Activated T-cell treated with anti-CD3 and anti-CD28 coated beads for 48 hours (primary cell): ENCODE data around the gene NBEAL1.
"Not testable (repeated sequence)": the region's sequence is repeated elsewhere in the genome, so short reads cannot be mapped to it uniquely, and the experiment has no call there.

Experiments
- DNase-seq: peaks from one replicate; pipeline ENCODE4 v3.0.0-alpha.2; 2020; ENCODE audit warnings: low read depth

NBEAL1 gene

DNA sequence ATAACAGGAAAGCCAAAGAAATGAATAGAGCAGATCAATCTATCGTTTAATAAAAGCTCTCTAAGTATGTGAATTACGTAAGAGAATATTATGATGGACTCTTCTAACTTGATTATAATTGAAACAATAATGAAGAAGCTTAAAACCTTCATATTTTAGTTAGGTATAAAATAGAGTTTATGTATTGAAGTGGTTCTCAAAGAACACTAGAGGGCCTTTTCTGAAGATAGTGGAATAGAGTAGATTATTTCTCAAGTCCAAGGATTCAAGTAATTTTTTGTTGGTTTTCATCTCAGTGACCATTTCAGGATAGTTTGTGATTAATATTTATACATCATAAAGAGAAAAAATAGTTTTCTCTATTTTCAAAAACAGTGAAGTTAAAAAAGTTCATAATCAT is 97.7 kb downstream of the NBEAL1 start:
- DNase-seq, result no peak

DNA sequence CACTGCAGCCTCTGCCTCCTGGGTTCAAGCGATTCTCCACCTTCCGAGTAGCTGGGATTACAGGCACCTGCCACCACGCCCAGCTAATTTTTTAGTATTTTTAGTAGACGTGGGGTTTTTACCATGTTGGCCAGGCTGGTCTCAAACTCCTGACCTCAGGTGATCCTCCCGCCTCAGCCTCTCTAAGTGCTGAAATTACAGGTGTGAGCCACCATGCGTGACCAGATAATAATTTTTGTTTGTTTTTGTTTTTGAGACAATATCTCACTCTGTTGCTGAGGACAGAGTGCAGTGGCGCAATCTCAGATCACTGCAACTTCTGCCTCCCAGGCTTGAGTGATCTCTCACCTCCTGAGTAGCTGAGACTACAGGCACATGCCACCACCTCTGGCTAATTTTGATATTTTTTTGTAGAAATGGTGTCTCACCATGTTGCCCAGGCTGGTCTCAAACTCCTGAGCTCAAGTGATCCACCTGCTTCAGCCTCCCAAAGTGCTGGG is 100.6 kb downstream of the NBEAL1 start:
- not testable (repeated sequence) for DNase-seq

DNA sequence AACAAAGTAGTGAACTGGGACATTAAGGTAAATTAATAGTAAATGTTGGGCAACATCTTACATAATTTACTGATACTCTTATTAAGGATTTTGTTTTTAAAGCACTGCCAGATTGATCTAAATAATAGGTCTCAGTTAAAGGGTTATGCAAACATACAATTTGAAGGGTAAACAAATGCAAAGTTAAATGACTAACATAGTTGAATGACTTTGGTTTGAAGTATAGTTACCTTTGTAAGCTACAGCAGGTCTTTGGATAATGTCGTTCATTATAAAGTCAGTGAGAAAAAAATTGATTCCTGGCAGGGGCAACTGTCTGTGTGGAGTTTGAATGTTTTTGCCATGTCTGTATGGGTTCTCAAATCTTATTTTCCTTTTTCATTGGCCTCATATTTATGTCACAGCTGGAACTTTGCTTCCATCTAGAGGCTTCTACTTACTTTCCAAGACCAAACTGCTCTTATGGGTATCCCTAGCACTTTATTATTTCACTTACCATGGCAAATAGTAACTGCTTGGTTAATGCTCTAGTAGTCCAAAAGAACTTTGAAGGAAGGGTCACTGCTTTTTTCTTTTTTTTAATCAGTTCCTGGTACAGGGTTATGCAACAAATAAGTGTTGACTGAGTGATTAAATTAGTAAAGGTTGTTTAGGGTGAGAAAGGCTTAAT is 107.8 kb downstream of the NBEAL1 start:
- DNase-seq, result no peak

DNA sequence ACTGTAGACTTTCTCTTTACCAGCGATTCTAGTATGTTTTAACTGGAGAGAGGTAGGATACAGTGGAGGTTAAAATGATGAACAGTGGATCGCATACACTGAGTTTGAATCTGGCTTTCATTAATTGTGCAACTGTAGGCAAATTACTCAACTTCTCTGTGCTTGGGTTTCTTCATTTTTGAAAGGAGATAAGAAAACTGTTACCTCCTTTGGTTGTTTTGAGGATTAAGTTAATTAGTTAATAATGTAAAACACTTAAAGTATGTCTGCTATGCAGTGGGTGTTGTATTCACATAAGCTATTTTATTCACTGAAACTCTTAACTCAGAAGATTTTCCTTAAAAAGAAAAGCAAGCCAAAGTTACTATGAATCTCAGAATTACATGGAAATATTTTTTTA is 112.3 kb downstream of the NBEAL1 start:
- no peak for DNase-seq

DNA sequence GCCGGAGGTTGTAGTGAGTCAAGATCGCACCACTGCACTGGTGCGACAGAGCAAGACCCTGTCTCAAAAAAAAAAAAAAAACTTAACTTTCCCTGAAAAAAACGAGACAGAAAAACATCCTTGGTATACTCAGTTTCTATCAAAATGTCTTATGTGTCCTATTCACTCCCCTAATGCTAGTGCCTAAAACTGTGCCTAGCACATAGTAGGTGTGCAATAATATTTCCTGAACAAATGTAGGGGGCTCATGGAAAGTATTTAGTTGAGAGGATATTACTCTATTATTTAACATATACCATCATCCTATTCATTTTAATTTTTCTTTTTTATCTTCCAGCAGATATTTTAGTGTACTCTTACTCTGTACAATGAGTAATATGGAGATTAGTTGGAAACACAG is 120.4 kb downstream of the NBEAL1 start:
- DNase-seq, result no peak

DNA sequence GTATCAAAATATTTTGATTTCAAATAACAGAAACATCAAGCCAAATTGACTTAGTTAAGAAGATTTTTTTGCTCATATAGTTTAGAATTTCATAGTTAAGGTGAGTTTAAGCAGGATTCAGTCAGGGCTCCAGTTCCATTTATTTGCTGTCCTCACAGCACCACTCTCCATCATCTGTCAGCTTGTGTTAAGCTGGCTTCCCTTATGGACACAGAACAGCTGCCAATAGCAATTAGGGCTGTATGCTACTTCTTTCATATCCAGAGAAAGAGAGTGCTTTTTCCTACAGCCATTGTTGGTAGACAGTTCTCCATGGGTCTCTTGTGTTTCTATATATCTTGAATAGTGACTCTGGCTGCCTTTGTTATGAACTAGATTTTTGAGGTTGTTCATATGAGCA is 128.7 kb downstream of the NBEAL1 start:
- no peak for DNase-seq

DNA sequence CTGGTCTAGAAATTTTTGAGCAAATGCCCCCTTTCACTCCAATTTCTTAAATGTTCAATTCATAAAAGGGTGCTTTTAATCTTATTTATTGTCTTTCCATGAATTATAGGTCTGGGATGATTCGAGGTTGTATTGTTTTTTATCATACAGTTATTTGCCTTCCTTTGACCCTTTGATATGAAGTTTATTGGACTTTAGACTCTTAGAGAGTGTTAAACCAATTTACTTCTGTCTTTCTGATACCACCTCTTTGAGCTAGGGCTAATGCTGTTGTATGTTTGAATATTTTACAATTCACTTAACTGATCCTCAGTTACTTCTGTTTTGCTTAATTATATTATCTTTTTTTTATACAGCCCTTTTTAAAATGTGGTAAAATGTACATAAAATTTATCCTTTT is 134.5 kb downstream of the NBEAL1 start:
- no peak for DNase-seq

DNA sequence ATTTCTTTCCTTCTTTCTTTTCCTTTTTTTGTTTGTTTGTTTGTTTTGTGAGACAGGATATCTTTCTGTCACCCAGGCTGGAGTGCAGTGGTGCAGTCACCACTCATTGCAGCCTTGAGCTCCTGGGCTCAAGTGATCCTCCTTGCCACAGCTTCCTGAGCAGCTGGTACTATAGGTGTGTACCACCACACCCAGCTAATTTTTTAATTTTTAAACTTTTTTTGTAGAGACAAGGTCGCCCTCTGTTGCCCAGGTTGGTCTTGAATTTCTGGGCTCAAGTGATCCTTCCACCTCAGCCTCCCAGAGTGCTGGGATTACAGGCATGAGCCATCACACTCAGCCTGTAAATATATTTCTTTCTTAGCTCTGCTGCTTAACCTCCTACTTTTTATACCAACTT is 140.7 kb downstream of the NBEAL1 start:
- no peak for DNase-seq

DNA sequence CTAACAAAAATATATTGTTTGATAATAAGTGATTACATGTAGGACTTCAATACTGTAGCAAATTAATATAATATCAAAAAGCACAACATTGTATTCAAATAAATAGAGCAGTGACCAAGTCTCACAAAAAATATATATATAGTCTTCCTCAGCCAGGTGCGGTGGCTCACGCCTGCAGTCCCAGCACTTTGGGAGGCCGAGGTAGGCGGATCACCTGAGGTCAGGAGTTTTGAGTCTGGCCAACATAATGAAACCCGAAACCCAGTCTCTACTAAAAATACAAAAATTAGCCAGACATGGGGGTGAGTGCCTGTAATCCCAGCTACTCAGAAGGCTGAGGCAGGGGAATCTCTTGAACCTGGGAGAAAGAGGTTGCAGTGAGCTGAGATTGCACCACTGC is 148.0 kb downstream of the NBEAL1 start:
- not testable (repeated sequence) for DNase-seq

DNA sequence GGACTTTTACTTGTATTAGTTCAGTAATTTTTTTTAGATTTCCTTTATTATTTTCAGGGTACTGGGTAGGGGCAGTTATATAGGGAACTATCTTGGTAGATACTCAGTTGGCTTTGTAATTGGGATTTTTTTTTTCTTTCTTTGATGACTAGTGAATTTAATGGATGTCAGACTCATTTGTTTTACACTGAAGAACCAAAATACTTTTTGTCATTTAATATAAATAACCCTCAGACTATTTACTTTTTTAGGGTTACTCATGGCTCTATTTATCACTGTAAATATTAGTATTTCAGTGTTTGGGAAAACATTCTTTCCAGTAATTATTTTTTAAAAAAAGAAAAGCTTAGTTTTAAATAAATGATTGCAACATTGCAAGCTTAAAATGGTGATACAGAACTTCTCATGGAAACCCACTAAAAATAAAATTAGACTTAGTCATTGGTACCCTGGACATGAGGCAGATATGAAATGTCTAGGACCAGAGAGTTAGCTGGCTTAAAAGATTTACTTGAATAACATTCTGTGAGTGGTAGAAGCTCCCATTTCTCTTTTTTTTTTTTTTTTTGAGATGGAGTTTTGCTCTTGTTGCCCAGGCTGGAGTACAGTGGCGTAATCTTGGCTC is 149.7 kb downstream of the NBEAL1 start:
- no peak for DNase-seq

DNA sequence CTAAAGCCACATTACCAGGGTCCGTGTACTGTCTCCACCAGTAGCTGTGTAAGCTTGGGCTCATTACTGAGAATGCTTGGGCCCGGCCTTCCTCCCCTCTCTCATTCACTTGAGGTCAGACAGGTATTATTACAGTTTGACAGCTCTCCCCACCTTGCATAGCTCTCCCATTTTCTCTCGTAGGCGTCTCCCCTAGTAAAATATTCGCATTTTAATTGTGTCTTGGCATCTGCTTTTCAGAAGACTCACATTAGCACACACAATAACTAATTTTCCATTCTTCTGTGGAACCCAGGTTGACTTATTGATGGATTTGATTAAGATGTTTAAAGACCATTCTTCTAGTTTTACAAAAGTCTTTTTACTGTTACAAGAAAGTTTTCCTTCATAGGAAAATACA is 153.1 kb downstream of the NBEAL1 start:
- DNase-seq, result no peak

DNA sequence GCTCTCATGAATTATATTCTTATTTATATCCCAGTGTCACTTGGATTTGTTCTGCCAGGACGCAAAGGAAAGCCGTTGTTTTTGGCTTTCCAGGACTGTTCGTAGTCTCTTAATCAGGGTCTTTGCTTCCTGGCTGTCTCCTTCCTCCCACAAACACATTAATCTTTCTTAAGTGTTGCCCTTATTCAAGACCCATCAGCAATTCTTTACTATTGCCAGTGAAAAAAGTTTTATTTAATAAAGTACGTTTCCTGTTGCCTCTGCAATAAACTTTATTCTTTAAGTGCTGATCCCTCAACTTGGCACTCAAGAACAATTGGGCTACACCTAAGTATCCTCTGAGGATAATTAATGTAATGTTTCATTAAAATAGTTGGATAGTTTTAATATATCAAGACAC is 155.8 kb downstream of the NBEAL1 start:
- DNase-seq, result no peak

DNA sequence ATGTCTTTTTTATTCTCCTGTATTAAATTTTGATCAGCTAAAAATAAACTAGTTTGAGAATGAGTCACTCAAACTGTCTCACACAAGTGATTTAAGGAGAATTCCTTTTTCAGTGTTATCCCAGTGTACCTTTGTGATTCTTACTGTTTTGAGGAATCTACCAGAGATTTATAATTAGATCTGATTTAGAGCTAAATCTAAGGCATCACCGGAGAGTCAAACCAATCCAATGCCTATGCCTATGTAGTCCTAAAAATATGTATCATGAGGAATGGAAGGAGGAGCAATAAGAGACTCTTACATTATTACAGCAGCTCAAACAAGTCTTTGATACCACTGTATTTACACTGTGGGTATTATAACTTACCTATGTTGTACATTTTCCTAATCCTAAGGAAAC is 160.7 kb downstream of the NBEAL1 start:
- no peak for DNase-seq

DNA sequence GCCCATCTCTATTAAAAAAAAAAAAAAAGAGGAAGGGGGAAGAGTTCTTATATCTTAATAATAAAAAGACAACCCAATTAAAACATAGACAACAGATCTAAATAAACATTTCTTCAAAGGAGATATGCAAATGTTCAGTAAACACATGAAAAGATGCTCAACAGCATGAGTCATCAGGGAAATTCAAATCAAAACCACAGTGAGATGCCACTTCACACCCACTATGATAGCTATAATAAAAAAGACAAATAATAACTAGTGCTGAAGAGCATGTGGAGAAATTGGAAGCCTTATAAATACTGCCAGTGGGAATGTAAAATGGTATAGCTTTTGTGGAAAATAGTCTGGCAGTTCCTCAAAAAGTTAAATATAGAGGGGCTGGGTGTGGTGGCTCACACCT is 162.7 kb downstream of the NBEAL1 start:
- no peak for DNase-seq

DNA sequence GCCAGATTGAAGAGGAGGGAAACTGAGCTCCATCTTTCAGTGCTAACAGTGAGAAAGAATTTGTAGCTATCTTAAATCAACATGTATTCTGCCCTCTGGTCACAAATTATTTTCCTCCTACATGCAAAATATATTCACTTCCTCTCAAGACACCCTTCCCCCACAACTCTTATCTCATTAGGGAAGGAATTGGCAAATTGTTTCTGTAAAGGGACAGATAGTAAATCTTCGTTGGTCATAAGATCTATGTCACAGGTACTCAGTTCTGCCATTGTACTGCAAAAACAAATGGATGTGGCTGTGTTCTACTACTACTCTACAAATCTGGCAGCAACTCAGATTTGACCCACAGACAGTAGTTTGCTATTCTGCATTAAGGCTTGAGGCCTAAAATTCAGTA is 171.2 kb downstream of the NBEAL1 start:
- DNase-seq, result no peak

DNA sequence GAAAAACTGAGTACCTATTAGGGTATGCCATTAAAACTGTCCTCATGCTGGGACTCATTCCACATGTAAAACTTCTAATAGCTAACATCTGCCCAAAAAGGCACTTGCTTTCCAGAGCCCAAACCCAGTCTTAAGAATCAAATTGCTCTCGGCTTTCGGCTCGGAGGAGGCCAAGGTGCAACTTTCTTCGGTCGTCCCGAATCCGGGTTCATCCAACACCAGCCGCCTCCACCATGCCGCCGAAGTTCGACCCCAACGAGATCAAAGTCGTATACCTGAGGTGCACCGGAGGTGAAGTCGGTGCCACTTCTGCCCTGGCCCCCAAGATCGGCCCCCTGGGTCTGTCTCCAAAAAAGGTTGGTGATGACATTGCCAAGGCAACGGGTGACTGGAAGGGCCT is 175.9 kb downstream of the NBEAL1 start:
- DNase-seq, result not testable (repeated sequence)

DNA sequence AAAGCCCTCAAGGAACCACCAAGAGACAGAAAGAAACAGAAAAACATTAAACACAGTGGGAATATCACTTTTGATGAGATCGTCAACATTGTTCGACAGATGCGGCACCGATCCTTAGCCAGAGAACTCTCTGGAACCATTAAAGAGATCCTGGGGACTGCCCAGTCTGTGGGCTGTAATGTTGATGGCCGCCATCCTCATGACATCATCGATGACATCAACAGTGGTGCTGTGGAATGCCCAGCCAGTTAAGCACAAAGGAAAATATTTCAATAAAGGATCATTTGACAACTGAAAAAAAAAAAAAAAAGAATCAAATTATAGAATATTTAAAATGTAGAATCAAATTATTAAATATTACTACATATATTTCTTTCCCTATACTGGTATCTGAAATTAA is 176.4 kb downstream of the NBEAL1 start:
- not testable (repeated sequence) for DNase-seq

DNA sequence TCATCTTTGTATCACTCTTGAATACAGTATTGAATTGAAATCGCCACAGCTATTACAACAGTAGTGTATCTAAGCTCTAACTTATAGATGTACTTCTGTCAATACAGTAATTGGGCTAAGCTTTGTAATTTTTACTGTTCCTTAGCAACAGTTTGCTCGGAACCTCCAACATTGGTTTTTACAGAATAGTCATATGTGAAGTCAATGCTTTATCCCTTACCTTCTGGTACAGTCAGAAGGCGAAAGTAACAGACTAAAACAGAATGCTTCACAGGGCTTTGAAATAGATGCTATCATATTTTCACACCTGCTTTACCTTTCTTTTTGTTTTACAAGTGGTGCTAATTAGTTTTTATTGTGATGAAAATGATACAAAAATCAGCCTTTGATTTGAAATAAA is 177.3 kb downstream of the NBEAL1 start:
- no peak for DNase-seq

DNA sequence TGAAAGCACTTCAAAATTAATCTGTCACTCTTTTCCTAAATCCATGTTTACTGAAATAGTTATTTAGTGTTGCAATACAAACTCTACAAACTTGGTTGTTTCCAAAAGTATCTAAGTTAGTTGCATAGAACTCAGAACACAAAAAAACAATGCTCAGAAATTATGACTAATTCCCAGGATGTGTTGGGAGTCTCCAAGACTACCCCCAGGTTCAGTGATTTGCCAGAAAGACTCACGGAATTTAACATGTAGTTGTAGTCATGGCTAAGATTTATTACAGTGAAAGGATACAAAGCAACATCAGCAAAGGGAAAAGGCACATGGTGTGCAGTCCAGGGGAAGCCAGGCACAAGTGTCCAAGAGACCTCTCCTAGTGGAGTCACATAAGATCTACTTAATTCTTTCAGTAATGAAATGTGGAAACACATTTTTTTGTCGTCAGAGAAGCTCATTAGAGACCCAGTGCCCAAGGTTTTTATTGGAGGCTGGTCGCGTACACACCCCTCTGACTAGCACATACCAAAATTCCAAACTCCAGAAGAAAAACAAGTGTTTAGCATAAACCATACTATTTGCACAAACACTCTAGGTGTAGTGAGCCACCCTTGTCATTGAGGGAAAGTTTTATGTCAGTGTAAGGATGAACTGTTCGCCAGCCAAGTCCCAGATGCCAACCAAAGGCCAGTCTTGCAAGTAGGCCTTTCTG is 180.8 kb downstream of the NBEAL1 start:
- no peak for DNase-seq

DNA sequence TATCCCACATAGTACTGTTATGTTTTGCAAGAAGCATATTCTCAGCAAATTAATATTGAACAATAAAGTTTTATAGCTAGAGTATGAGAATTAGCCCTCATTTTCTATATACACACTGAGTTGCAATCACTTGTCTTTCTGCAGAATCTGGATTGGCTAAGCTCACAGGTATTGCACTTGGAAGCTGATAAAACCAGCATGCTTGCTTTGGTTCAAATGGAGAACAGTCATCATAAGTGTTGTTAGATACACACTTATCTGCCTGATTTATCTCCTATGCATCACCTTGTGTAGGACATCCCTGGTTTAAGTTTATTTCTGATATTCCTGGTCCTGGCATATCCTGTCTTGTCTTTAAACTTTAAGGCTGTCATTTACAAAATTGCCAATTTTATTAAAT is 186.2 kb downstream of the NBEAL1 start:
- DNase-seq, result no peak

DNA sequence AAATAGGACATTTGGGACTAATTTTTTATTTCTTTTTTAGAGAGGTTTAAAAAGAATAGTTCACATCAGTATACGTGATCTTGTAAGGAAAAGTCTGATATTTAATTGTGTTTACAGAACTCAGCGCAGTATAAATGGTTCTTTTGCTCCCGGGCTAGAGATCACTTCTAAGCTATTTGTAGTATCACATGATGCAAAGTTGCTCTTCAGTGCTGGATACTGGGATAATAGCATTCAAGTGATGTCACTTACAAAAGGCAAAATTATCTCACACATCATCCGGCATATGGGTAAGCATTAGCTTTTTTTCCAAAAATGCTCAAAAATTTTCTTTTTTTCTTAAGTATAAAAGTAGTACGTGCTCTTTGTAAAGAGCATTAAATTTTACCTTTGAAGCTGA is 186.8 kb downstream of the NBEAL1 start:
- no peak for DNase-seq

DNA sequence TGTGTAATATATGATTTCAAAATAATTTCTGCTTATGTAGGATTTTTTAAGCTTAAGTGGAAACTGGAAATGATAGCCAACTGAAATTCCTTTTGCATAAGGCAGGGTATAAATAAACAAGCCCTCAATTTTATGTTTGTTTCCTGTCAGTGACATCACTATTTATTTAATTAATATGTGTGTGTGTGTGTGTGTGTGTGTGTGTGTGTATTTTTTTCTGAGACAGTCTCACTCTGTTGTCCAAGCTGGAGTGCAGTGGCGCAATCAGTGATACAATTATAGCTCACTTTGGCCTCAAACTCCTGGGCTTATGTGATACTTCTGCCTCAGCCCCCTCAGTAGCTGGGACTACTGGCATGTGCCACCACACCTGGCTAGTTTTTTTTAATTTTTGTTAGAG is 194.9 kb downstream of the NBEAL1 start:
- no peak for DNase-seq

DNA sequence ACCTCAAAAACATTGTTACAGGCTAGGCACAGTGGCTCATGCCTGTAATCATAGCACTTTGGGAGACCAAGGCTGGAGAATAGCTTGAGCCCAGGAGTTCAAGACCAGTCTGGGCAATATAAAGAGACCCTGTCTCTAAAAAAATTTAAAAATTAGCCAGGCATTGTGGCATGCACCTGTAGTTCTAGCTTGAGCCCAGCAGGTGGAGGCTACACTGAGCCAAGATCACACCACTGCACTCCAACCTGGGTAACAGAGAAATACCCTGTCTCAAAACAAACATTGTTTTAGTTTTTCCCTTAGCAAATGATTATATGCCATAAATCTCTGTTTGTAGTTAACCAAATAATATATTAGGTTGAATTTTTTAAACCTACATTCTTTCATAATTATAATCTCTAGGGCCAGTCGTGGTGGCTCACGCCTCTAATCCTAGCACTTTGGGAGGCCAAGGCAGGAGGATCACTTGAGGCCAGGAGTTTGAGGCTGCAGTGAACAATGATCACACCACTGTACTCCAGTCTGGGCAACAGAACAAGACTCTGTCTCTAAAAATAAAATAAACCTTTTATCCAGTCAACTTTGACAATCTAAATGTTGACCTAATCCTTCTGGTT is 210.9 kb downstream of the NBEAL1 start:
- peak; percentile 11 for DNase-seq
